ENCODE data around the gene MYOM1.
"Not testable (repeated sequence)": the region's sequence is repeated elsewhere in the genome, so short reads cannot be mapped to it uniquely, and the experiment has no call there.

The MYOM1 gene

GRCh38 chr18:3046216-3046808 is 173.5 kb downstream of the MYOM1 start:
- peaks cover 10% of the 10 kb centered on the region for H3K4me1 ChIP-seq (ENCODE audit: insufficient read depth, low read length)
- peak overlapping the region; percentile 4 for H2AFZ ChIP-seq (ENCODE audit: low read depth, low read length)
- H3K9me3 ChIP-seq (ENCODE audit: low read length), result no peaks in the 10 kb centered on the region
- H3K4me3 ChIP-seq (ENCODE audit: low read length), result no peak overlapping the region
- H3K27me3 ChIP-seq (ENCODE audit: insufficient read depth, low read length), result no peaks in the 10 kb centered on the region
- no peaks in the 10 kb centered on the region for H3K36me3 ChIP-seq (ENCODE audit: insufficient read depth, low read length)

- Histone ChIP-seq H3K4me3 (ENCODE audit: low read length) (no peak overlapping the region), H2AFZ (ENCODE audit: low read depth, low read length) (no peak overlapping the region), H3K4me1 (ENCODE audit: insufficient read depth, low read length) (peaks cover 10% of the 10 kb centered on the region), H3K36me3 (ENCODE audit: insufficient read depth, low read length) (no peaks in the 10 kb centered on the region), H3K27me3 (ENCODE audit: insufficient read depth, low read length) (no peaks in the 10 kb centered on the region), H3K9me3 (ENCODE audit: low read length) (no peaks in the 10 kb centered on the region)
These were observed 174.7 kb downstream of the MYOM1 start for GRCh38 chr18:3044931-3045698.

DNA sequence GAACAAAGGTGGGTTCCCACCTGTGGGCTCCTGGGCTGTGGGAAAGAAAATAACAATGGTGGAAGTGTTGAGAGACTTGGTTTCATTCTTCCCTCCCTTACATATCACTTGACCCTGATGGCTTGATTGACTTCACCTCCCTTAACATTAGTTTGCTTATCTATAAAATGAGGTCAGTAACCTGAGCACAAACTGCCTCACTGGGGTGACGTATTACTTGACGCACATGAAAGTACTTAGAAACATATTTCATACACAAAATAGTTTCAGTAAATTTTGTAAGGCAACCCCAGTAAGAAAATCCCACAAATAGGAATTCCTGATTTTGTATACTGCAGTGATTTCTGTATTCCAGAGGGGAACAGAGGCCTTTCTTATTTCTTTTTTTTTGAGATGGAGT is 177.4 kb downstream of the MYOM1 start:
- H3K27me3 ChIP-seq (ENCODE audit: insufficient read depth, low read length), result no peaks in the 10 kb centered on the region
- H3K4me3 ChIP-seq (ENCODE audit: low read length), result no peak overlapping the region
- H3K9me3 ChIP-seq (ENCODE audit: low read length), result no peaks in the 10 kb centered on the region
- peaks cover 10% of the 10 kb centered on the region for H3K4me1 ChIP-seq (ENCODE audit: insufficient read depth, low read length)
- no peak overlapping the region for H2AFZ ChIP-seq (ENCODE audit: low read depth, low read length)
- no peaks in the 10 kb centered on the region for H3K36me3 ChIP-seq (ENCODE audit: insufficient read depth, low read length)

DNA sequence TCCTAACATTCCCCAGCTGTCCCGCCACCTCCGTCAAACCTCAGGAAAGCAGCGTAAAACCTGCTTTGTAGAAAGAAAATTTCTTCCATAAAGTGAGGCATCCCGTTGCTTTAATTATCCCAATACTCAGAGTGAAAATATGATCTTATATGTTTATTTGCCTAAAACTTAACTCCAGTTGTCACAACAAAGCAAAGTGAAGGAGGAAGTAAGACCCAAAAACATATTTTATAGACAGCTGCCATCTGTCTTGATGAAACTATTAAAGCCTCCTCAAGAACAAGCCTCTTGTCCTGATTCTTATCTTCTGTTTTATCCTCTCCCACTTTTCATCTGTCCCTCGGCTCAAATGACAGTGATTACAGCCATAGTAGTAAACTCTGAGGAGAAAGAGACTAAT is 177.9 kb downstream of the MYOM1 start:
- Histone ChIP-seq H3K4me3 (ENCODE audit: low read length) (no peak overlapping the region), H3K36me3 (ENCODE audit: insufficient read depth, low read length) (no peaks in the 10 kb centered on the region), H3K9me3 (ENCODE audit: low read length) (no peaks in the 10 kb centered on the region), H3K4me1 (ENCODE audit: insufficient read depth, low read length) (peaks cover 9% of the 10 kb centered on the region), H2AFZ (ENCODE audit: low read depth, low read length) (no peak overlapping the region), H3K27me3 (ENCODE audit: insufficient read depth, low read length) (no peaks in the 10 kb centered on the region)

- Histone ChIP-seq H3K27me3 (ENCODE audit: insufficient read depth, low read length) (no peaks in the 10 kb centered on the region), H3K4me3 (ENCODE audit: low read length) (no peak overlapping the region), H2AFZ (ENCODE audit: low read depth, low read length) (no peak overlapping the region), H3K9me3 (ENCODE audit: low read length) (no peaks in the 10 kb centered on the region), H3K36me3 (ENCODE audit: insufficient read depth, low read length) (no peaks in the 10 kb centered on the region), H3K4me1 (ENCODE audit: insufficient read depth, low read length) (no peaks in the 10 kb centered on the region)
These were observed 178.9 kb downstream of the MYOM1 start for GRCh38 chr18:3040881-3041280.

- Histone ChIP-seq H3K4me3 (ENCODE audit: low read length) (no peak overlapping the region), H2AFZ (ENCODE audit: low read depth, low read length) (no peak overlapping the region), H3K36me3 (ENCODE audit: insufficient read depth, low read length) (no peaks in the 10 kb centered on the region), H3K9me3 (ENCODE audit: low read length) (no peaks in the 10 kb centered on the region), H3K27me3 (ENCODE audit: insufficient read depth, low read length) (no peaks in the 10 kb centered on the region), H3K4me1 (ENCODE audit: insufficient read depth, low read length) (no peaks in the 10 kb centered on the region)
These were observed 179.6 kb downstream of the MYOM1 start for GRCh38 chr18:3040173-3040572.

DNA sequence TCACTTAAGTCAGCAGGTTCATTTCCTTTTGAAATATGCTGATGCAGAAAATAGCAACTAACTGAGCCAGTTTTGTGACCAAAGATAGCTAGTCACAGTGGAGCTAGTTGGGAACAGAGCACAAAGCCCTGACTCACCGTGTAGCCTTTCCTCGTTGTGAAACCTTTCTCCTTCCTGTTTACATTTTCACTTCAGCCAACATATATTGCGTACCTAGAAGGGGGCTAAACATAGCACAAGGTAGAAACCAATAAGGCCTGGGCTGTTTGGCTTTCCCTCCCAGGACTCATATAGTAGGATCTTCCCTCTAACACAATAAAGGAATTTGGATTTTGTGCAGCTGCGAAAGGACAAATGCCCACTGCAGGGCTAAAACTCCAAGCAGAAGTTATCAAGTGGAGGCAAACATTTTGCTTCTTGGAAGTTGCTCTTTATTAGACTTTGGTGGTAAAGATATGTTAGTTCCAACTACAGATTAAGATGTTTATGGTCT is 182.3 kb downstream of the MYOM1 start:
- H3K4me1 ChIP-seq (ENCODE audit: insufficient read depth, low read length), result no peaks in the 10 kb centered on the region

DNA sequence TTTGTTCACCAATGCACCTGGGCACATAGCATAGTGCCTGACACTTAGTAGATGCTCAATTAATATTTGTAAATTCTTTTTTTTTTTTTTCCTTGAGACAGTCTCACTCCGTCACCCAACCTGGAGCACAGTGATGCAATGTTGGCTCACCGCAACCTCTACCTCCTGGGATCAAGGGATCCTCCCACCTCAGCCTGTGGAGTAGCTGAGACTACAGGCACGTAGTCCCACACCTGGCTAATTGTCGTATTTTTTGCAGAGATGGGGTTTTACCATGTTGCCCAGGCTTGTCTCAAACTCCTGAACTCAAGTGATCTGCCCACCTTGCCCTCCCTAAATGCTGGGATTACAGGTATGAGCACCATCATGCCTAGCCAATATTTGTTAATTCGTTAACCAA is 183.7 kb downstream of the MYOM1 start:
- Histone ChIP-seq H3K9me3 (ENCODE audit: low read length) (no peaks in the 10 kb centered on the region), H2AFZ (ENCODE audit: low read depth, low read length) (no peak overlapping the region), H3K27me3 (ENCODE audit: insufficient read depth, low read length) (no peaks in the 10 kb centered on the region), H3K36me3 (ENCODE audit: insufficient read depth, low read length) (no peaks in the 10 kb centered on the region), H3K4me1 (ENCODE audit: insufficient read depth, low read length) (no peaks in the 10 kb centered on the region), H3K4me3 (ENCODE audit: low read length) (no peak overlapping the region)

More for the DNA sequence above, 182.3 kb downstream of the MYOM1 start:
- Histone ChIP-seq H3K36me3 (ENCODE audit: insufficient read depth, low read length) (no peaks in the 10 kb centered on the region), H3K9me3 (ENCODE audit: low read length) (no peaks in the 10 kb centered on the region), H3K4me3 (ENCODE audit: low read length) (no peak overlapping the region), H3K27me3 (ENCODE audit: insufficient read depth, low read length) (no peaks in the 10 kb centered on the region), H2AFZ (ENCODE audit: low read depth, low read length) (no peak overlapping the region)

DNA sequence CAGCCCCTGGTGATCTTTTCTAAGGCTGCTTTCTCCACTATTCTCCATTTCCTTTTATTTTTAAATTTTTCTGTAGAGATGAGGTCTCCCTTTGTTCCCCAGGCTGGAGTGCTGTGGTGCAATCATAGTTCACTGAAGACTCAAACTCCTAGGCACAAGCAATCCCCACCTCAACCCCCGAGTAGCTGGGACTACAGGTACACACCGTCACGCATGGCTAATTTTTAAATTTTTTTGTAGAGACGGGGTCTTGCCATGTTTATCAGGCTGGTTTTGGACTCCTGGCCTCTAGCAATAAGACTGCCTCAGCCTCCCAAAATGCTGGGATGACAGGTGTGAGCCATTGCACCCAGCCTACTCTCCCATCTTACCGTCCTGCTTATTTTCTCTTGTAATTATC is 184.1 kb downstream of the MYOM1 start:
- no peaks in the 10 kb centered on the region for H3K4me1 ChIP-seq (ENCODE audit: insufficient read depth, low read length)
- H3K4me3 ChIP-seq (ENCODE audit: low read length), result no peak overlapping the region
- no peak overlapping the region for H2AFZ ChIP-seq (ENCODE audit: low read depth, low read length)
- H3K9me3 ChIP-seq (ENCODE audit: low read length), result no peaks in the 10 kb centered on the region
- no peaks in the 10 kb centered on the region for H3K36me3 ChIP-seq (ENCODE audit: insufficient read depth, low read length)
- no peaks in the 10 kb centered on the region for H3K27me3 ChIP-seq (ENCODE audit: insufficient read depth, low read length)

- no peaks in the 10 kb centered on the region for H3K36me3 ChIP-seq (ENCODE audit: insufficient read depth, low read length)
- no peak overlapping the region for H3K4me3 ChIP-seq (ENCODE audit: low read length)
- H3K4me1 ChIP-seq (ENCODE audit: insufficient read depth, low read length), result peaks cover 5% of the 10 kb centered on the region
- H2AFZ ChIP-seq (ENCODE audit: low read depth, low read length), result no peak overlapping the region
- no peaks in the 10 kb centered on the region for H3K9me3 ChIP-seq (ENCODE audit: low read length)
- no peaks in the 10 kb centered on the region for H3K27me3 ChIP-seq (ENCODE audit: insufficient read depth, low read length)
These were observed 187.0 kb downstream of the MYOM1 start for GRCh38 chr18:3032721-3033120.

DNA sequence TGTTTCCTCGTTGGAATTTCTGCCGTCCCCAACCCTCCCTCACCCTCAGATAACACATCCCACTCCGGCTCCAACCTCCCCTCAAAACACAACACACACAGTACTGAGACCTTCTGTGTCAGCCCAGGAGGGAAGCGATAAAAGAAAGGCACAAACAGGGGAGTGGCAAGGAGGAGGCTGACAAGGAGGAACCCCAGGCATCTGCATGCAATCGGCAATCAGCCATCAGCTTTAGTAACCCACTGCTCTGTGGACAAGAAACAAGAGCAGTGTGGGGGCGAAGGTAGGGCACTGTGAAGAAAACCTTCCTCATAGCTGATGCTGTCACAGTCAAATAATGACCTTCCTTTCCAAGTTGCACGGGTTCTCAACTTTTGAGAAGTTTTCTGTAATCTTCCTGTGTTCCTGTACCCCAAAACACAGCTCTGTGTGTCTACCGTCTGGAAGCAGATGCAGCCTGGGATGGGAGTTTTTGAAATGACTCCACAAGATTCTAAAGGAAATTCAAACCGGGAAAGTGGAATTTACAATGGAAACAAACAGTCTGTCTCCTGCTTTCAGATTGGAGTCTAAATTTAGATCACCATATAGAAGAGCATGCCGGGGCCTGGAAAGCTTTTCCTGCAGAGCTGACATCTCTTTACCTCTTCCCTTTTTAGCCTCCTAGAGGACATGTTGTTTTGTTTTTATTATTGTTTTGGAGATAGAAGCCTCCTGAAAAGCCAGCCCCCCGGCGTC is 190.4 kb downstream of the MYOM1 start:
- peaks cover 5% of the 10 kb centered on the region for H3K4me1 ChIP-seq (ENCODE audit: insufficient read depth, low read length)
- no peaks in the 10 kb centered on the region for H3K36me3 ChIP-seq (ENCODE audit: insufficient read depth, low read length)
- H3K27me3 ChIP-seq (ENCODE audit: insufficient read depth, low read length), result no peaks in the 10 kb centered on the region
- no peaks in the 10 kb centered on the region for H3K9me3 ChIP-seq (ENCODE audit: low read length)
- peak overlapping the region; percentile 82 for H2AFZ ChIP-seq (ENCODE audit: low read depth, low read length)
- H3K4me3 ChIP-seq (ENCODE audit: low read length), result no peak overlapping the region

DNA sequence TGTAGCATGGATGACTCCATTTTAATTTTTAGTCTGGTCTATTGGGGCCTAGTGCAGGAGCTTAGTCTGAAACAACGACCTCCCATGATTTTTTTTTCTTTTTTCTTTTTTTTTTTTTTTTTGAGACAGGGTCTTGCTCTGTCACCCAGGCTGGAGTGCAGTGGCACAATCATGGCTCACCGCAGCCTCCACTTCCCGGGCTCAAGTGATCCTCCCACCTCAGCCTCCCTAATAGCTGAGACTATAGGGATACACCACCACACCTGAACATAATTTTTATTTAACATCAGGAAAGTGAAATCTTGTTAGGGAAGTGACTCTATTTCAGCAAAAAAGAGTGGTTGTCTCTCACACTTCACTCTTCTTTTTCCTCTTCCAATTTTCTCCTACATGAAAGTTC is 191.7 kb downstream of the MYOM1 start:
- not testable (repeated sequence) for H3K4me1 ChIP-seq (ENCODE audit: insufficient read depth, low read length); H3K27me3 ChIP-seq (ENCODE audit: insufficient read depth, low read length); H2AFZ ChIP-seq (ENCODE audit: low read depth, low read length); H3K9me3 ChIP-seq (ENCODE audit: low read length); H3K4me3 ChIP-seq (ENCODE audit: low read length); H3K36me3 ChIP-seq (ENCODE audit: insufficient read depth, low read length)

- no peak overlapping the region for H3K4me3 ChIP-seq (ENCODE audit: low read length)
- no peaks in the 10 kb centered on the region for H3K36me3 ChIP-seq (ENCODE audit: insufficient read depth, low read length)
- no peaks in the 10 kb centered on the region for H3K27me3 ChIP-seq (ENCODE audit: insufficient read depth, low read length)
- H2AFZ ChIP-seq (ENCODE audit: low read depth, low read length), result no peak overlapping the region
- H3K4me1 ChIP-seq (ENCODE audit: insufficient read depth, low read length), result peaks cover 5% of the 10 kb centered on the region
- H3K9me3 ChIP-seq (ENCODE audit: low read length), result no peaks in the 10 kb centered on the region
These were observed 192.3 kb downstream of the MYOM1 start for GRCh38 chr18:3027370-3027891.

Data from neuron (in vitro differentiated cells).